CD14-positive monocyte (primary cell): ENCODE measurements around the gene GDF11. TPM values are rescaled to one million over a fixed set of nuclear protein-coding genes. Genes with fewer than 3 reads are reported as not detected.

ENCODE experiments used
- DNase-seq, 3 donors: peaks; one replicate each; pipeline ENCODE4 v3.0.0-alpha.2; 2011 to 2022
- H2AFZ ChIP-seq: 2 replicates; pipeline ENCODE4 v1.6.0; 2012; ENCODE audit warnings: mild to moderate bottlenecking, low read depth, low read length, inconsistent platforms; ENCODE audit not compliant: insufficient read depth, poor library complexity, severe bottlenecking
- H3K27ac ChIP-seq, 2 donors: 1 replicate in 1 of 2; 2 replicates in 1 of 2; pipeline ENCODE4 v1.5.1; 2012 to 2013; ENCODE audit warnings: low read length in 2 of 2, control low read depth in 1 of 2, inconsistent platforms in 1 of 2, low read depth in 1 of 2, mild to moderate bottlenecking in 1 of 2
- H3K27me3 ChIP-seq, 2 donors: one replicate each; pipeline versions ENCODE4 v1.6.0 to v1.6.1; 2011 to 2013; ENCODE audit warnings: low read length in 2 of 2; ENCODE audit not compliant: control insufficient read depth in 2 of 2, insufficient read depth in 2 of 2
- H3K36me3 ChIP-seq, 2 donors: replicated peaks in 1 of 2; 1 replicate in 1 of 2; 2 replicates in 1 of 2; pipeline versions ENCODE4 v1.5.1 to v1.6.1; 2012 to 2013; ENCODE audit warnings: low read length in 2 of 2, control low read depth in 1 of 2, inconsistent platforms in 1 of 2, mild to moderate bottlenecking in 1 of 2; ENCODE audit not compliant: insufficient read depth in 2 of 2, control insufficient read depth in 1 of 2
- H3K4me1 ChIP-seq, 2 donors: 1 replicate in 1 of 2; 2 replicates in 1 of 2; pipeline versions ENCODE4 v1.5.1 to v1.6.1; 2012 to 2013; ENCODE audit warnings: low read length in 2 of 2, control low read depth in 1 of 2, inconsistent platforms in 1 of 2, mild to moderate bottlenecking in 1 of 2, moderate library complexity in 1 of 2; ENCODE audit not compliant: insufficient read depth in 2 of 2, control insufficient read depth in 1 of 2
- H3K4me2 ChIP-seq: replicated peaks from 2 replicates; pipeline ENCODE3; 2012; ENCODE audit warnings: low read length, moderate library complexity, mild to moderate bottlenecking; ENCODE audit not compliant: poor library complexity, severe bottlenecking; ENCODE audit errors: extremely low read depth
- H3K4me3 ChIP-seq, 3 experiments: fragments of 200-600 bp in 1 of 3; sonication (generic) in 1 of 3; replicated peaks in 1 of 3; 1 replicate in 2 of 3; 2 replicates in 1 of 3; pipeline ENCODE4 v1.5.1; 2011 to 2013; ENCODE audit warnings: low read length in 3 of 3, mild to moderate bottlenecking in 3 of 3, control low read depth in 2 of 3, low read depth in 2 of 3, inconsistent platforms in 1 of 3, moderate library complexity in 1 of 3
- H3K79me2 ChIP-seq: 2 replicates; pipeline ENCODE4 v1.6.0; 2012; ENCODE audit warnings: mild to moderate bottlenecking, control low read depth, inconsistent platforms, low read length, moderate library complexity; ENCODE audit not compliant: insufficient read depth
- H3K9ac ChIP-seq: 2 replicates; pipeline ENCODE4 v1.6.0; 2017; ENCODE audit warnings: low read length, mild to moderate bottlenecking; ENCODE audit not compliant: insufficient read depth, poor library complexity, severe bottlenecking
- H3K9me3 ChIP-seq, 2 donors: replicated peaks in 1 of 2; 1 replicate in 1 of 2; 2 replicates in 1 of 2; pipeline versions ENCODE4 v1.5.1 to v1.6.1; 2012 to 2013; ENCODE audit warnings: low read length in 2 of 2, control low read depth in 1 of 2; ENCODE audit not compliant: control insufficient read depth in 1 of 2, insufficient read depth in 1 of 2
- H4K20me1 ChIP-seq: 2 replicates; pipeline ENCODE4 v1.6.0; 2012; ENCODE audit warnings: mild to moderate bottlenecking, low read length, control low read depth, moderate library complexity; ENCODE audit not compliant: insufficient read depth
- H3K27ac Mint-ChIP-seq, 7 donors: one replicate each; pipeline ENCODE4 v1.8.0; 2020; ENCODE audit warnings: mild to moderate bottlenecking in 7 of 7, mixed read lengths in 7 of 7, moderate library complexity in 6 of 7, inconsistent platforms in 2 of 7
- H3K27me3 Mint-ChIP-seq, 3 donors: one replicate each; pipeline ENCODE4 v1.8.0; 2021 to 2022; ENCODE audit warnings: low read depth in 3 of 3, mild to moderate bottlenecking in 3 of 3, mixed read lengths in 3 of 3, moderate library complexity in 3 of 3, inconsistent platforms in 1 of 3
- H3K36me3 Mint-ChIP-seq, 2 donors: one replicate each; pipeline ENCODE4 v1.8.0; 2020; ENCODE audit warnings: mixed read lengths in 2 of 2, inconsistent platforms in 1 of 2, mild to moderate bottlenecking in 1 of 2
- H3K4me1 Mint-ChIP-seq: one replicate; pipeline ENCODE4 v1.8.0; 2020; ENCODE audit warnings: mild to moderate bottlenecking, mixed read lengths
- H3K4me3 Mint-ChIP-seq, 2 donors: one replicate each; pipeline ENCODE4 v1.8.0; 2020; ENCODE audit warnings: mild to moderate bottlenecking in 2 of 2, mixed read lengths in 2 of 2, moderate library complexity in 1 of 2
- H3K9me3 Mint-ChIP-seq, 7 donors: one replicate each; pipeline ENCODE4 v1.8.0; 2020 to 2022; ENCODE audit warnings: mixed read lengths in 7 of 7, mild to moderate bottlenecking in 6 of 7, moderate library complexity in 6 of 7, inconsistent platforms in 2 of 7
- WGBS: methylation state at CpG from one replicate; pipeline ENCODE4 v1.1.5; 2013; ENCODE audit warnings: missing lambda C conversion rate; ENCODE audit not compliant: insufficient coverage; 5-methylcytosine and 5-hydroxymethylcytosine counted together
- intact Hi-C, 2 donors: fragments of 100-400 bp; cut with micrococcal nuclease; formaldehyde crosslinking; loops; one replicate each; pipeline versions ENCODE4 v1.15.0 to v1.15.1; 2023
- polyA plus RNA-seq, 3 donors: library from polyadenylated mRNA; depleted of rRNA in 1 of 3; unstranded in 2 of 3; stranded (reverse) in 1 of 3; fragments of 300-500 nt in 2 of 3; fragments of >200 nt in 1 of 3; fragmentation: Illumina TruSeq in 2 of 3; gene quantifications; 1 replicate in 2 of 3; 2 replicates in 1 of 3; pipeline ENCODE4 v1.2.3, GENCODE V29; 2012 to 2021
- TF ChIP-seq, protein P1 (sequence below): fragments of 200-600 bp; IDR thresholded peaks from one replicate; pipeline ENCODE4 v1.8.0; 2022; ENCODE audit warnings: antibody characterized with exemption, mild to moderate bottlenecking

GDF11 gene
- polyA plus RNA-seq, 3 donors: 0.08 to 0.09 (median 0.09) TPM

DNA sequence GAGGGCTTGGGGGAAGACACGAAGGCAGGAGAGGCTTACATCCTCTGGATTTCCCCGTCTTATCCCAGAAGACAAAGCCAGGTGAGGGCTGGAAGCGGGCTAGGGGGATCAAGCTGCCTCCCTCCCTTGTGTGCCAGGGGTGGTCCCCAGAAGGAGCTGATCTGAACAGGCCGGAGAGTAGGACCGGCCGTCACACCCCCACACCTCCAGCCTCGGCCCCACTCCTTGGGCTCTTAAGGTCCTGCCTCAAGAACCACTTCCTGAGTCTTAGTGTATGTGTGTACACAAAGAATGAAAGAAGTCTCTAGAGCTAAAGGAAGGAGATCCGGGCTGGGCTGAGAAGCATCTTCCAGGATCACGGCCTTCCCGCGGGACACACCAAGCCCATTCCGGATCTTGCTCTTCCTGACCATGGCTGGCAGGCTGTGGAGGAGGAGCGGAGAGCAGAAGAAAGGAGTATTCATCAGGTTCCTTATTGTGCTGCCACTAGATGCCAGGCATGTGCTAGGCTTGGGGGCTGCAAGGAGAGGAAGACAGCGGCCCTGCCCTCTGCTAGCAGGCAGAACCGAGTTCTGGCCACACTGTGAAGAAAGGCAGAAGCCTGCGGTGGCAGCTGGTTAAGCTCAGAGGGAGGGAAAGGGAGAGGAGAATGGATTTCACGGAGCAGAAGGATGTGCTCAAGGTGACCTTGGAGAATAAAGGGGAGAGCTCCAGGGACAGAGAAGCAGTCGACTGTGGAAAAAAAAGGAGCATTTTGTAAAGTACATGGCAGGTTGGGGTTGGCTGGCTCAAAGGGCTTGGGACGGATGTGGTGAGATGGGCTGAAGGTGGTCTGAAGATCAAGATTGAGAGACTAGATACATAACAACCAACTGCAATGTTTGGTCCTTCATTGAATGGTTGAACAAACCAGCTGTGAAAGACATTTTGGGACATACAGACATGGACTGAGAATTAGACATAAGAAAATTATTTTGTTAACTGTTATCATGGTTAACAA lies 12.8 kb upstream of the GDF11 start:
- Histone ChIP-seq H3K4me3 (peak overlapping the region; percentile 65 to 90 (median 82)), H3K4me2 (peak overlapping the region; percentile 97), H4K20me1 (peaks cover 27% of the 10 kb centered on the region), H3K79me2 (peaks cover 40% of the 10 kb centered on the region), H3K27ac (peak overlapping the region; percentile 99), H3K27me3 (no peaks in the 10 kb centered on the region), H3K9me3 (no peaks in the 10 kb centered on the region), H2AFZ (peak overlapping the region; percentile 58), H3K4me1 (peaks cover 29 to 32% of the 10 kb centered on the region in 2 donors), H3K9ac (peak overlapping the region; percentile 98), H3K36me3 (peaks cover 13 to 20% of the 10 kb centered on the region in 2 donors)
- peak overlapping the region; percentile 90 to 95 for H3K4me3 Mint-ChIP-seq
- peaks cover 24 to 25% of the 10 kb centered on the region in 2 donors for H3K36me3 Mint-ChIP-seq
- 0% methylated on average over 11 of the region's 19 CpGs for WGBS
- H3K4me1 Mint-ChIP-seq: peaks cover 38% of the 10 kb centered on the region
- peak overlapping the region; percentile 96 to 99 (median 97) for H3K27ac Mint-ChIP-seq
- H3K9me3 Mint-ChIP-seq: no peaks in the 10 kb centered on the region
- TF ChIP-seq, protein P1, sequence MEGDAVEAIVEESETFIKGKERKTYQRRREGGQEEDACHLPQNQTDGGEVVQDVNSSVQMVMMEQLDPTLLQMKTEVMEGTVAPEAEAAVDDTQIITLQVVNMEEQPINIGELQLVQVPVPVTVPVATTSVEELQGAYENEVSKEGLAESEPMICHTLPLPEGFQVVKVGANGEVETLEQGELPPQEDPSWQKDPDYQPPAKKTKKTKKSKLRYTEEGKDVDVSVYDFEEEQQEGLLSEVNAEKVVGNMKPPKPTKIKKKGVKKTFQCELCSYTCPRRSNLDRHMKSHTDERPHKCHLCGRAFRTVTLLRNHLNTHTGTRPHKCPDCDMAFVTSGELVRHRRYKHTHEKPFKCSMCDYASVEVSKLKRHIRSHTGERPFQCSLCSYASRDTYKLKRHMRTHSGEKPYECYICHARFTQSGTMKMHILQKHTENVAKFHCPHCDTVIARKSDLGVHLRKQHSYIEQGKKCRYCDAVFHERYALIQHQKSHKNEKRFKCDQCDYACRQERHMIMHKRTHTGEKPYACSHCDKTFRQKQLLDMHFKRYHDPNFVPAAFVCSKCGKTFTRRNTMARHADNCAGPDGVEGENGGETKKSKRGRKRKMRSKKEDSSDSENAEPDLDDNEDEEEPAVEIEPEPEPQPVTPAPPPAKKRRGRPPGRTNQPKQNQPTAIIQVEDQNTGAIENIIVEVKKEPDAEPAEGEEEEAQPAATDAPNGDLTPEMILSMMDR: no peak
- H3K27me3 Mint-ChIP-seq: peaks cover 0 to 5% (median 0%) of the 10 kb centered on the region in 3 donors
- DNase-seq: peak in 2 of 3 donors; percentile 41 to 50
- intact Hi-C loops: loop anchor here in 1 of 2 donors (1.0 to 5.0 kb wide), 2 partner anchors 8 to 312 kb away; partner anchors contain the start of gene RPS26

DNA sequence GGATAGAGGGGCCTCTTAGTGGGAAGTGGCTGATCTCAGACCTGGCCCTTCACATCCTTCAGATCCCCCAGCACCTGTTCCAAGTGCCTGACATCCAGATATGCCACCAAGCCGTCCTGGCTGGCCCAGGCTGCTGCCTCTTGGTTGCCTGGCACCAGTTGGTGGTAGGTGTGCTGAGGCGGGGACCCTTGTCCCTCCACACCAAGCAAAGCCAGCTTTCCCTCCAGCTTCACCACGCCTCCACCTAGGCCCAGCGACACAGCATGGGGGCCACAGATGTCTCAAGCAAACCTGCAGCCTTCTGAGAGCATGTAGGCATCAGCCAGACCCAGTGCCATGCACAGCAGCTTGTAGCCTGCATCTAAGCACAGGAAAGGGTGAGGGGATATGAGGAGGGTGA lies 10.6 kb upstream of the GDF11 start:
- DNase-seq: no peak
- Histone ChIP-seq H3K36me3 (no peaks in the 10 kb centered on the region), H3K27ac (no peak overlapping the region), H3K4me2 (no peak overlapping the region), H2AFZ (no peak overlapping the region), H4K20me1 (peaks cover 9% of the 10 kb centered on the region), H3K4me3 (no peak overlapping the region), H3K9ac (no peak overlapping the region), H3K27me3 (no peaks in the 10 kb centered on the region), H3K79me2 (peaks cover 27% of the 10 kb centered on the region), H3K4me1 (peaks cover 23 to 26% of the 10 kb centered on the region in 2 donors), H3K9me3 (no peaks in the 10 kb centered on the region)
- peak overlapping the region in 1 of 7 donors; percentile 38 for H3K27ac Mint-ChIP-seq
- H3K4me3 Mint-ChIP-seq: no peak overlapping the region
- intact Hi-C loops: no loop called here
- WGBS: 100% methylated on average over 1 of the region's 4 CpGs
- H3K4me1 Mint-ChIP-seq: peaks cover 24% of the 10 kb centered on the region
- H3K36me3 Mint-ChIP-seq: peaks cover 3 to 6% of the 10 kb centered on the region in 2 donors
- H3K9me3 Mint-ChIP-seq: no peaks in the 10 kb centered on the region
- TF ChIP-seq, protein P1: no peak
- H3K27me3 Mint-ChIP-seq: peaks cover 0 to 8% (median 4%) of the 10 kb centered on the region in 3 donors
